Loucy (cell line): ENCODE data around the gene SLC11A1.

ENCODE experiments used
- EZH2phosphoT487 ChIP-seq: fragments of 200-600 bp; IDR thresholded peaks from 2 replicates; pipeline ENCODE4 v1.6.1; 2018; ENCODE audit warnings: antibody characterized with exemption, mild to moderate bottlenecking, moderate library complexity, borderline replicate concordance
- TF ChIP-seq, protein P1 (sequence below): fragments of 200-600 bp; sonication (generic); conservative IDR thresholded peaks from 2 replicates; pipeline ENCODE4 v1.5.1; 2014; ENCODE audit warnings: mild to moderate bottlenecking, antibody characterized with exemption, low read length

DNA sequence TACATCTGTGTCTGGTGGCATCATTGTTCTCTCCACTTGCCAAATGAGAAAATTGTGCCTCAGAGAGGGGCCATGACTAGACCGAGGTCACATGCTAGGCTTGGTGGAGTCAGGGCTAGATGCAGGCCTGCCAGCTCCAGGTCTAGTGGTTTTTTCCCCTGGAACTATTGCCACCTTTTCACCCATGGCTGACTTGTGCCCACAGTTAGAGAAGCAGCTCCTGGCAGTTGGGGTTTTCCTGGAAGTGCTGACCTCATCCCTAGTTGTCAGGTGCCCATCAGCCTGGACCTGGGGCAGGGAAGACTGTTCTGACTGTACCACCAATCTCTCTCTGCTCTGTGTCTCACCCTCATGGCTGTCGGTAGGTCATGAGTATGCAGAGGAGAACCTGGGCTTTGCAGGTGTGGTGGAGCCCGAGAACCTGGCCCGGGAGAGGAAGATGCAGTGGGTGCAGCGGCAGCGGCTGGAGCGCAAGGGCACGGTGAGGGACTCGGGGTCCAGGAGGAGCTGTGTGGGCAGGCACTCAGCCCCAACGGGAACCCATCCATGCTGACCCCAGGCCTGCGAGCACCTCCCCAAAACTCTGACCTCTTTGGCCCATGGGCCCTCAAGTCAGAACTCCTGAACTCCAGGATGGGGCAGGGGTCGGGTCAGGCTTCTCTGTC, 37.9 kb upstream of the SLC11A1 start:
- TF ChIP-seq, protein P1, sequence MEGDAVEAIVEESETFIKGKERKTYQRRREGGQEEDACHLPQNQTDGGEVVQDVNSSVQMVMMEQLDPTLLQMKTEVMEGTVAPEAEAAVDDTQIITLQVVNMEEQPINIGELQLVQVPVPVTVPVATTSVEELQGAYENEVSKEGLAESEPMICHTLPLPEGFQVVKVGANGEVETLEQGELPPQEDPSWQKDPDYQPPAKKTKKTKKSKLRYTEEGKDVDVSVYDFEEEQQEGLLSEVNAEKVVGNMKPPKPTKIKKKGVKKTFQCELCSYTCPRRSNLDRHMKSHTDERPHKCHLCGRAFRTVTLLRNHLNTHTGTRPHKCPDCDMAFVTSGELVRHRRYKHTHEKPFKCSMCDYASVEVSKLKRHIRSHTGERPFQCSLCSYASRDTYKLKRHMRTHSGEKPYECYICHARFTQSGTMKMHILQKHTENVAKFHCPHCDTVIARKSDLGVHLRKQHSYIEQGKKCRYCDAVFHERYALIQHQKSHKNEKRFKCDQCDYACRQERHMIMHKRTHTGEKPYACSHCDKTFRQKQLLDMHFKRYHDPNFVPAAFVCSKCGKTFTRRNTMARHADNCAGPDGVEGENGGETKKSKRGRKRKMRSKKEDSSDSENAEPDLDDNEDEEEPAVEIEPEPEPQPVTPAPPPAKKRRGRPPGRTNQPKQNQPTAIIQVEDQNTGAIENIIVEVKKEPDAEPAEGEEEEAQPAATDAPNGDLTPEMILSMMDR = no peak
- TF ChIP-seq EZH2phosphoT487 = no peak
